Heart left ventricle (tissue), 16 donors: ENCODE results near the gene MAFG. TPM values are rescaled to one million over a fixed set of nuclear protein-coding genes. Genes with fewer than 3 reads are reported as not detected.

ENCODE experiments used
- ATAC-seq, 4 donors: fragments of 200-7000 bp; cut with Tn5 transposase; one replicate each; pipeline ENCODE4 v1.9.1; 2020 to 2022; ENCODE audit warnings: moderate library complexity in 4 of 4, mild to moderate bottlenecking in 3 of 4, moderate number of reproducible peaks in 1 of 4
- DNase-seq, 5 donors: peaks; one replicate each; pipeline ENCODE4 v3.0.0-alpha.2; 2020
- H3K27ac ChIP-seq, 12 donors: fragments of 200-600 bp; sonication (generic) in 4 of 12; one replicate each; pipeline versions ENCODE4 v1.5.0 to v1.8.0; 2016 to 2022; ENCODE audit warnings: mild to moderate bottlenecking in 2 of 12
- H3K27me3 ChIP-seq, 9 donors: fragments of 200-600 bp; sonication (generic) in 2 of 9; one replicate each; pipeline versions ENCODE4 v1.5.1 to v1.8.0; 2016 to 2022; ENCODE audit warnings: mild to moderate bottlenecking in 3 of 9
- H3K36me3 ChIP-seq, 9 donors: fragments of 200-600 bp; sonication (generic) in 2 of 9; one replicate each; pipeline versions ENCODE4 v1.5.0 to v1.8.0; 2018 to 2022; ENCODE audit warnings: mild to moderate bottlenecking in 2 of 9
- H3K4me1 ChIP-seq, 12 donors: fragments of 200-600 bp; sonication (generic) in 4 of 12; one replicate each; pipeline versions ENCODE4 v1.5.0 to v1.8.0; 2016 to 2022; ENCODE audit warnings: mild to moderate bottlenecking in 3 of 12
- H3K4me3 ChIP-seq, 12 donors: fragments of 200-600 bp; sonication (generic) in 4 of 12; one replicate each; pipeline versions ENCODE4 v1.5.0 to v1.8.0; 2017 to 2022; ENCODE audit warnings: mild to moderate bottlenecking in 9 of 12, moderate library complexity in 4 of 12
- H3K9me3 ChIP-seq, 12 donors: fragments of 200-600 bp; sonication (generic) in 4 of 12; one replicate each; pipeline versions ENCODE4 v1.5.0 to v1.8.0; 2016 to 2022; ENCODE audit warnings: mild to moderate bottlenecking in 1 of 12
- CTCF ChIP-seq, 12 donors: fragments of 200-600 bp; sonication (generic) in 4 of 12; IDR thresholded peaks; one replicate each; pipeline versions ENCODE4 v1.5.0 to v1.8.0; 2018 to 2022; ENCODE audit warnings: antibody characterized with exemption in 12 of 12, mild to moderate bottlenecking in 5 of 12
- POLR2A ChIP-seq, 2 donors: fragments of 450-650 bp; IDR thresholded peaks; one replicate each; pipeline ENCODE4 v1.6.1; 2017; ENCODE audit warnings: antibody characterized with exemption in 2 of 2, mild to moderate bottlenecking in 2 of 2, moderate library complexity in 2 of 2
- WGBS, 4 donors: extraction: QIAGEN DNeasy Blood & Tissue Kit in 2 of 4; methylation state at CpG; one replicate each; pipeline versions ENCODE4 v1.1.5 to v1.1.7; 2013 to 2018; 5-methylcytosine and 5-hydroxymethylcytosine counted together
- intact Hi-C, 10 donors: fragments of 100-400 bp; cut with DNase I; formaldehyde crosslinking; loops; one replicate each; pipeline versions ENCODE4 v1.11.1 to v1.14.2; 2022
- polyA plus RNA-seq, 2 donors: library from polyadenylated mRNA; stranded (reverse); fragments of 200-250 nt; gene quantifications; one replicate each; pipeline ENCODE4 v1.2.3, GENCODE V29; 2013
- total RNA-seq, 9 donors: library from RNA; depleted of rRNA in 2 of 9; stranded (reverse); fragments of >200 nt in 2 of 9; fragmentation: NEBNext Ultra II Directional in 3 of 9; extraction: Animal tissue kit (Norgen Biotek cat#: 25700) in 3 of 9; gene quantifications; one replicate each; pipeline versions ENCODE4 v1.1.0 to v1.2.4, GENCODE V29; 2016 to 2023
- donor health status: ischemic (EF 13 %, LVEDD 7.1; RV severe dilation, severe dysfunction).
- donor health status: healthy with polysubstance abuse.
- donor health status: DM: no; HTN: yes; CAD: no.
- donor health status: DM: no; HTN: no; CAD: no.
- donor health status: ischemic (EF 25% LVEDD 6.9; RV normal size, moderate dysfunction).
- donor health status: ischemic (EF 25% LVEDD 5.7; RV mildly dilated, moderate dysfunction).
- donor health status: healthy.
- donor health status: DM: yes; HTN: yes; CAD: no.
- donor health status: ischemic (EF 35%, LVEDD 5.7; RV mildly dilated, moderate dysfunction).
- donor health status: nonischemic (EF 11% LVEDD 7.7; RV severe dilation, severe dysfunction).
- donor health status: DM: yes; HTN: yes; CAD: no.
- donor health status: PGD.
- donor health status: ischemic (EF 29% LVEDD 5.4; RV normal size, mild dysfunction).
- donor health status: nonischemic (EF 23%, LVEDD 6.1; RV moderate dilation, normal function).

Gene MAFG
- total and polyA plus RNA-seq, 11 donors, result 10.2 to 30.5 (median 18.0) TPM

GRCh38 chr17:81960130-81960958 is 32.8 kb upstream of the MAFG start:
- peaks cover 2 to 35% (median 11%) of the 10 kb centered on the region in 12 donors for H3K4me1 ChIP-seq
- 1 to 40% (median 3%) methylated on average over 2 to 98 of the region's 98 CpGs for WGBS, 4 donors
- H3K36me3 ChIP-seq, result no peaks in the 10 kb centered on the region
- H3K4me3 ChIP-seq, result peak overlapping the region; percentile 18 to 55 (median 44)
- H3K9me3 ChIP-seq, result no peaks in the 10 kb centered on the region
- no peak for DNase-seq
- ATAC-seq, result no peak
- intact Hi-C loops, result loop anchor here in 3 of 10 donors (2.0 to 10.0 kb wide), 3 partner anchors 60 to 197 kb away; no protein-coding TSS in a partner anchor
- no peak for TF ChIP-seq POLR2A (IDR thresholded peaks at IDR 0.05)
- TF ChIP-seq CTCF (IDR thresholded peaks at IDR 0.05), result no peak
- peaks cover 21 to 79% (median 53%) of the 10 kb centered on the region in 9 donors for H3K27me3 ChIP-seq
- H3K27ac ChIP-seq, result no peak overlapping the region

- intact Hi-C loops, result loop anchor here (1.0 to 10.0 kb wide), 9 partner anchors 59 to 198 kb away; partner anchors contain the start of genes CENPX (in 2 of the 10) and LRRC45 (in 2 of the 10)
- peaks cover 2 to 35% (median 11%) of the 10 kb centered on the region in 12 donors for H3K4me1 ChIP-seq
- peak overlapping the region; percentile 18 to 55 (median 44) for H3K4me3 ChIP-seq
- ATAC-seq, result peak; percentile 62 to 95 (median 86)
- H3K27me3 ChIP-seq, result peaks cover 21 to 79% (median 53%) of the 10 kb centered on the region in 9 donors
- no peak overlapping the region for H3K27ac ChIP-seq
- no peaks in the 10 kb centered on the region for H3K36me3 ChIP-seq
- 1 to 2% (median 2%) methylated on average over 47 to 112 of the region's 112 CpGs; no CpG with 5 or more reads in 1 of the 4 donors for WGBS, 4 donors
- no peaks in the 10 kb centered on the region for H3K9me3 ChIP-seq
- peak; percentile 67 to 88 (median 78) for DNase-seq
- TF ChIP-seq CTCF (IDR thresholded peaks at IDR 0.05) (peak; percentile 35 to 95 (median 80)), POLR2A (IDR thresholded peaks at IDR 0.05) (peak in 1 of 2 donors; percentile 33)
These were observed 32.0 kb upstream of the MAFG start for GRCh38 chr17:81959362-81960129.

GRCh38 chr17:81958633-81959342 is 31.3 kb upstream of the MAFG start:
- intact Hi-C loops, result loop anchor here (1.0 to 5.0 kb wide), 7 partner anchors 60 to 194 kb away; partner anchors contain the start of genes CENPX (in 2 of the 10) and LRRC45 (in 2 of the 10)
- 58 to 75% (median 58%) methylated on average over 13 to 15 of the region's 15 CpGs for WGBS, 4 donors
- H3K27me3 ChIP-seq, result peaks cover 21 to 79% (median 51%) of the 10 kb centered on the region in 9 donors
- H3K4me3 ChIP-seq, result peak overlapping the region in 7 of 12 donors; percentile 33 to 55 (median 44)
- peaks cover 2 to 35% (median 11%) of the 10 kb centered on the region in 12 donors for H3K4me1 ChIP-seq
- no peak for ATAC-seq
- no peak for TF ChIP-seq CTCF (IDR thresholded peaks at IDR 0.05)
- no peak for TF ChIP-seq POLR2A (IDR thresholded peaks at IDR 0.05)
- no peaks in the 10 kb centered on the region for H3K36me3 ChIP-seq
- DNase-seq, result no peak
- H3K27ac ChIP-seq, result no peak overlapping the region
- no peaks in the 10 kb centered on the region for H3K9me3 ChIP-seq
